ENCODE results near the gene CD180. TPM values are rescaled to one million over a fixed set of nuclear protein-coding genes. Genes with fewer than 3 reads are reported as not detected.

CD180 gene
- total and polyA plus RNA-seq, 9 of the 15 experiments (the other 6 are each of a cell fraction or from before 2014, with no cell fraction given) = 0.01 to 0.07 TPM; not detected in 7

- TF ChIP-seq ZNF609 (CRISPR knock-in tag; IDR thresholded peaks at IDR 0.05; ENCODE audit: borderline replicate concordance) = no peak
- TF ChIP-seq SNAPC5 (CRISPR knock-in tag; IDR thresholded peaks at IDR 0.05) = no peak
These were observed 2.3 kb upstream of the CD180 start (continued) for GRCh38 chr5:67198917-67199316.

GRCh38 chr5:67197536-67197935 is 937 bp upstream of the CD180 start:
- Histone ChIP-seq H3K4me1 (replicated peaks in 1 of 2; ENCODE audit: control insufficient read depth in 2 of 2, insufficient read depth in 2 of 2, low read length in 2 of 2) (no peaks in the 10 kb centered on the region), H4K20me1 (replicated peaks; ENCODE audit: control insufficient read depth, insufficient read depth, low read length) (no peaks in the 10 kb centered on the region), H3K27me3 (ENCODE audit: control insufficient read depth in 2 of 2, insufficient read depth in 2 of 2, low read length in 2 of 2) (peaks cover 0 to 13% of the 10 kb centered on the region in 2 experiments; a peak in 2 of 5 replicates), H3K4me2 (ENCODE audit: insufficient read depth, low read length) (no peak overlapping the region), H3K4me3 (no peak overlapping the region), H3K9me1 (ENCODE audit: control insufficient read depth, insufficient read depth, low read length) (no peaks in the 10 kb centered on the region), H3K9ac (ENCODE audit: insufficient read depth in 1 of 2, low read depth in 2 of 2, low read length in 2 of 2) (no peak overlapping the region), H2AFZ (ENCODE audit: low read depth, low read length) (no peak overlapping the region), H3K36me3 (ENCODE audit: control insufficient read depth, insufficient read depth, low read length) (no peaks in the 10 kb centered on the region), H3K79me2 (ENCODE audit: control insufficient read depth, insufficient read depth, low read length) (no peaks in the 10 kb centered on the region), H3K9me3 (replicated peaks; ENCODE audit: control insufficient read depth, insufficient read depth, low read depth, low read length) (no peaks in the 10 kb centered on the region), H3K27ac (ENCODE audit: extremely low read depth, low read depth, low read length) (no peak overlapping the region)
- intact Hi-C loops (cut with micrococcal nuclease) = no loop called here
- ATAC-seq (no peak), FAIRE-seq (no peak), DNase-seq (ENCODE audit: extremely low read depth in 1 of 4, low spot score in 3 of 4) (no peak)
- TF ChIP-seq POU5F1 (IDR thresholded peaks at IDR 0.05; ENCODE audit: borderline replicate concordance, low read depth, low read length, partially characterized antibody) (no peak), PREB (CRISPR knock-in tag; IDR thresholded peaks at IDR 0.05) (no peak), ZC3H8 (IDR thresholded peaks at IDR 0.05) (no peak), TCFL5 (CRISPR knock-in tag; conservative IDR thresholded peaks at IDR 0.05) (no peak), NFE2 (IDR thresholded peaks at IDR 0.05; ENCODE audit: low read depth) (no peak), HNRNPH1 (optimal IDR thresholded peaks at IDR 0.05; ENCODE audit: low read depth, low read length) (no peak), ZNF511 (CRISPR knock-in tag; IDR thresholded peaks at IDR 0.05) (no peak)
- ChIA-PET POLR2A (interaction anchor here (0.8 kb wide), 1 partner anchor 378 kb away, joined by 3 read pairs; no protein-coding TSS in a partner anchor), CTCF (ENCODE audit: low intra/inter-chr PET ratio) (no interaction called here)
- no TSS peak for BruUV-seq (replicated peaks)
- in situ Hi-C loops (cut with MboI) = no loop called here
- WGBS (ENCODE audit: insufficient coverage, low coverage, missing lambda C conversion rate) = 0% methylated on average over 1 of the region's 1 CpG

Data from K562 (cell line).